ENCODE measurements around the gene S100A13. TPM values are rescaled to one million over a fixed set of nuclear protein-coding genes. Genes with fewer than 3 reads are reported as not detected.

Gene S100A13
- total RNA-seq, 1 donor from 2014 or later: 44.5 TPM

DNA sequence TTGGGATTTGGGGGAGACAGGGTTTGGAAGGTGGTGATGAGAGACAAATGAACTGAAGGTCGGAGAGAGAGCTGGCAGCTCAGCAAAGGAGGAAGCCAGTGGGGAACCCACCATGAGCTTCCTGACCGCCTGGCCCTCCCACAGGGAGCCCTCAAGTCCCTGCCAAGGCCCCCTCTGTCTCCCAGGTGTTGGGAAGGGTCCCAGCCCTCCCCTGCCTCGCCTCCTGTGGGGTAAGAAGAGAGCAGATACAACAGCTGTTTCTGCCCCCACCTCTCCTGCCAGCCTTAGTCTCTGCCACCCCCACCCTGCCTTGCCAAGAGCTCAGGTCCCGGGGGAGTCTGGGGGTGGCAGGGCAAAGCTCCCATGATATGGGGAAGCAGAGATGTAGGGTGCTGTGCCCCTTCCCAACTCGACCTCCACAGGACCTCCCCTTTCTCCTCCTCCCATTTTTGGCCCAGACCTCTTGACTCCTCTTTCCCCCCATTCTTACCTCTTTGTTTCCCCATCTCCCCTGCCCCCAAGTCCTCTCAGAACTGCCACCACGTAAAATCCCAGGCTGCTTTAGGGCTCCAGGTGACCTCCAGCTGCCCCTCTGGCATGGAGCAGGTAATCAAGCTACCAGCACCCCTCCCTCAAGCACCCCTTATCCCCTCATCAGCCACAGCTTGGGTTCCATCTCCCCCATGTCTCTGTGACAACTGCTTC lies 1.5 kb upstream of the S100A13 start:
- Histone ChIP-seq H3K27me3 (ENCODE audit: control insufficient read depth, insufficient read depth, low read length) (no peaks in the 10 kb centered on the region), H3K36me3 (ENCODE audit: control insufficient read depth, insufficient read depth, low read length) (peaks cover 4% of the 10 kb centered on the region), H3K4me3 (ENCODE audit: low read depth, low read length) (no peak overlapping the region)
- DNase-seq (ENCODE audit: low read depth) (no peak), FAIRE-seq (no peak)
- TF ChIP-seq, protein P1, sequence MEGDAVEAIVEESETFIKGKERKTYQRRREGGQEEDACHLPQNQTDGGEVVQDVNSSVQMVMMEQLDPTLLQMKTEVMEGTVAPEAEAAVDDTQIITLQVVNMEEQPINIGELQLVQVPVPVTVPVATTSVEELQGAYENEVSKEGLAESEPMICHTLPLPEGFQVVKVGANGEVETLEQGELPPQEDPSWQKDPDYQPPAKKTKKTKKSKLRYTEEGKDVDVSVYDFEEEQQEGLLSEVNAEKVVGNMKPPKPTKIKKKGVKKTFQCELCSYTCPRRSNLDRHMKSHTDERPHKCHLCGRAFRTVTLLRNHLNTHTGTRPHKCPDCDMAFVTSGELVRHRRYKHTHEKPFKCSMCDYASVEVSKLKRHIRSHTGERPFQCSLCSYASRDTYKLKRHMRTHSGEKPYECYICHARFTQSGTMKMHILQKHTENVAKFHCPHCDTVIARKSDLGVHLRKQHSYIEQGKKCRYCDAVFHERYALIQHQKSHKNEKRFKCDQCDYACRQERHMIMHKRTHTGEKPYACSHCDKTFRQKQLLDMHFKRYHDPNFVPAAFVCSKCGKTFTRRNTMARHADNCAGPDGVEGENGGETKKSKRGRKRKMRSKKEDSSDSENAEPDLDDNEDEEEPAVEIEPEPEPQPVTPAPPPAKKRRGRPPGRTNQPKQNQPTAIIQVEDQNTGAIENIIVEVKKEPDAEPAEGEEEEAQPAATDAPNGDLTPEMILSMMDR (IDR thresholded peaks at IDR 0.05; ENCODE audit: insufficient read depth, low read length, severe bottlenecking): no peak

DNA sequence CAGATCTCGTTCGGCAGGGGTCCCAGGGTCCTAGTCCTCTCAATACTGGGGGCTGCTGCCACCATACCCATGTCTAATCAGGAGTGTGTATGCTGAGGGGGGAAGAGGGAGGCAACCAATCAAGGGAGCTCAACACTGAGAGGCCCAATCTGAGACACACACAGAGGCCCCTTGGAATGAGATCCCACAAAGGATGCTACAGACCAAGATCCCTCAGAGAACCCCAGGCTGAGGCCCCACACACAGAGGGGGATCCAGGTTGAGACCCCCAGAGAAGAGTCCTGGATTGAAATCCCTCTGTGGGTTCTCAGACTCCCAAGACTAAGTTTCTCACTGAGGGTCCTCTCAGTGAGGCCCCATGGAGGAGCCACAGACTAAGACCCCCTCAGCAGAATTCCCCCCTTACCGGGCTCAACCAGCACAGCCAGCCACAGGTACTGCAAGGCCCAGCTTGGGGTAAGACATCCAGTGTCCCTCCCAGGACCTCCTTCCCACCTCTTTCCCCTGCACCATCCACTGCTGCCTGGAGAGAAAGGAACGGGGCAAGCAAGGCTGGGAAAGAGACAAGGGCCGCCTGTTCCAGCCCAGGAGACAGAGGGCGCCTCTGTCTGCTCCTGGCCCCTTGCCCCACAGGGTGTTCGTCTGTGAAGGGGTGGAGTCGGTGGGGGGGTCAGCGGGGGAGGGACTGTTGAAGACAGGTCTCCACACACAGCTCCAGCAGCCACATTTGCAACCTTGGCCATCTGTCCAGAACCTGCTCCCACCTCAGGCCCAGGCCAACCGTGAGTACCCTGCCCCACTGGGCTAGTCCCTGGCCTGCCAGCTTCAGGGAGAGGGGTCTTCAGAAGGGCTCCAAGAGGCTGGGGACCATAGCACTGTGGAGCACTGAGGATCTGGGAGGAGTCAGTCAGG lies 666 bp upstream of the S100A13 start, which contains the start of gene S100A1:
S100A1 (plus strand) TSS at position 720 of the 912 bp plus-strand sequence. CDS start 2,088 bp downstream, outside the sequence.
- Histone ChIP-seq H3K4me3 (ENCODE audit: low read depth, low read length) (peak within 1 kb of the TSS; percentile 50), H3K36me3 (ENCODE audit: control insufficient read depth, insufficient read depth, low read length) (peaks cover 4% of the 10 kb centered on the region), H3K27me3 (ENCODE audit: control insufficient read depth, insufficient read depth, low read length) (no peaks in the 10 kb centered on the region)
- DNase-seq (ENCODE audit: low read depth): no peak
- no peak for FAIRE-seq
- TF ChIP-seq, protein P1 (IDR thresholded peaks at IDR 0.05; ENCODE audit: insufficient read depth, low read length, severe bottlenecking): no peak

DNA sequence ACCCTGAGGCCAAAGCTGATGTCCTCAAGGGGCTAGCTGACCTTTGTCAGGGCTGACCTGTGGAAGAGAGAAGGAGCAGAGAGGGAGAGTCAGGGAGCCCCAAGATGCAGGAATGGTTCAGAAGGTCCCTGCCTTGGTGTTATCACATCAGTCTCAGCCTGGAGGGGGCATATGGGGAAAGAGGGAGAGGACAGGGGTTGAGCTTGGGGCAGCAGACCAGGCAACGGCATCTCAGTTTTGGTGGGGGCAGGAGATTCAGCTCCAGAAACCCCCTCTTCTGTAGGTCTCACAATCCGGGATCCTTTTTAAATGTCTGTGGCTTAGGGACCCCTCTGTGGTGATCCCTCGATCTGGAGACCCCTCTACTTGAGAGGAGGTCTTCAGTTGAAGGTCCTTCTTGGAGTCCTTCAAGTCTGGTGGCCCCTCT lies 815 bp downstream of the S100A13 start:
- Histone ChIP-seq H3K36me3 (ENCODE audit: control insufficient read depth, insufficient read depth, low read length) (peaks cover 4% of the 10 kb centered on the region), H3K27me3 (ENCODE audit: control insufficient read depth, insufficient read depth, low read length) (no peaks in the 10 kb centered on the region), H3K4me3 (ENCODE audit: low read depth, low read length) (peak overlapping the region; percentile 50)
- TF ChIP-seq, protein P1 (IDR thresholded peaks at IDR 0.05; ENCODE audit: insufficient read depth, low read length, severe bottlenecking): no peak
- DNase-seq (ENCODE audit: low read depth) (no peak), FAIRE-seq (no peak)

DNA sequence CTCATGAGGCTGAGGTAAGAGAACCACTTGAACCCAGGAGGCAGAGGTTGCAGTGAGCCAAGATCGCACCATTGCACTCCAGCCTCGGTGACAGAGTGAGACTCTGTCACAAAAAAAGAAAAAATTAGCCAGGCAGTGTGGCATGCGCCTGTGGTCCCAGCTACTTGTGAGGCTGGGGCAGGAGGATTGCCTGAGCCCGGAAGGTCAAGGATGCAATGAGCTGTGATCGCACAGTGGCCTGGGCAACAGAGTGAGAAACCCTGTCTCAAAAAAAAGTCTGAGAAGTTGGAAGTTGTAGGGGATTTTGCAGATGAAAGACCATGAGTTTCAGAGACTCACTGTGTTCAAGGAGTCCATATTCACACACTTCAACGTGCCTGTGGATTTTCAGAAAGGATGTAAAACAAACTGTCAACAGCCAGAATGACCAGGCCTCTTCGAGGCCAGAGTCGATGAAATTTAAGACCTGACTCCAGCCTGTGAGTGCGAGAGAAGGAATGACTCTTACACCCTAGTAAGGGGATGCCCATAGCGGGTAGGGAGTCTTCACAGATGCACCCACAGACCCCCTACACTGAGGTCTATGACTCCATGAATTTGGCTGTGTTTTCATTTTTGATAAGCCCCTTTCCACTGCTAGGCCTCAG lies 2.2 kb downstream of the S100A13 start:
- peaks cover 4% of the 10 kb centered on the region for H3K36me3 ChIP-seq (ENCODE audit: control insufficient read depth, insufficient read depth, low read length)
- no peaks in the 10 kb centered on the region for H3K27me3 ChIP-seq (ENCODE audit: control insufficient read depth, insufficient read depth, low read length)
- FAIRE-seq (no peak), DNase-seq (ENCODE audit: low read depth) (no peak)
- TF ChIP-seq, protein P1 (IDR thresholded peaks at IDR 0.05; ENCODE audit: insufficient read depth, low read length, severe bottlenecking): no peak
- H3K4me3 ChIP-seq (ENCODE audit: low read depth, low read length): no peak overlapping the region

DNA sequence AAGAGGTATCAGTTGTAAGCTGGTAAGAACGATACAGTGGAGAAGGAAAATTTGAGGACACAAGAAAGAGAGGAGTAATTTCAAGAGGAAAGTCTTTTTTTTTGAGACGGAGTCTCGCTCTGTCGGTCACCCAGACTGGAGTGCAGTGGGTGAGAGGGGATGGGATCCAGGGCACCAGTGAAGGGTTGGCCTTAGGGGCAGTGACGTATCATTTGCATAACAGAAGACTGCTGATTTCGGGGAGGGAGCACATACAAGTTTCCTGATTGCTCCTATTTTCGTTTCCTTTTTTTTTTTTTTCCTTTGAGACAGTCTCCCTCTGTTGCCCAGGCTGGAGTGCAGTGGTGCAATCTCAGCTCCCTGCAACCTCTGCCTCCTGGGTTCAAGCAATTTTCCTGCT lies 4.2 kb downstream of the S100A13 start:
- TF ChIP-seq, protein P1 (IDR thresholded peaks at IDR 0.05; ENCODE audit: insufficient read depth, low read length, severe bottlenecking): no peak
- Histone ChIP-seq H3K4me3 (ENCODE audit: low read depth, low read length) (no peak overlapping the region), H3K36me3 (ENCODE audit: control insufficient read depth, insufficient read depth, low read length) (peaks cover 4% of the 10 kb centered on the region), H3K27me3 (ENCODE audit: control insufficient read depth, insufficient read depth, low read length) (no peaks in the 10 kb centered on the region)
- FAIRE-seq (no peak), DNase-seq (ENCODE audit: low read depth) (no peak)
